NCI-H460 (cell line): ENCODE data around the gene FOXK1. TPM values are rescaled to one million over a fixed set of nuclear protein-coding genes. Genes with fewer than 3 reads are reported as not detected.

Source experiments
- DNase-seq: peaks from one replicate; pipeline ENCODE4 v3.0.0-alpha.2; 2016; ENCODE audit warnings: low read depth; ENCODE audit errors: extremely low read depth
- total RNA-seq: library from RNA; depleted of rRNA; stranded (reverse); fragments of >200 nt; shearing (Covaris generic); gene quantifications from 2 replicates; pipeline ENCODE4 v1.2.3, GENCODE V29; 2014

FOXK1 gene
- total RNA-seq, 1 experiment from 2014 or later: 37.9 TPM

DNA sequence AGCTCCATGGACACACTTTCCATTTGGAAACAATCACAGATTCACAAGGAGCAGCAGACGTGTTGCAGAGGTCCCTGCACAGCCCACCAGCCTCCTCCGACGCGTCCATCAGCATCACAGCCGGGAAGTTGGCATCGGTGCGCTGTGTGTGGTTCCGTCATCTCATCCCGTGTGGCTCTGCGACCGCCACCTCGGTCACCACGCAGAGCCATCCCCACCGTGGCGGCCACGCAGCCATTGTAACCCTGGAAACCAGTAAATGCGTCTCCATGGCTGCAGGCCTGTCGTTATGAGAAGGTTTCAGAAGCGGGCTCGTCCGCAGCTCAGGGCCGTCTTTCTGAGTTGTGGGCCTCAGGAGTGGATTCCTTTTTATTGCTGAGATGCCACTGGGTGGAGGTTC is 36.0 kb downstream of the FOXK1 start:
- DNase-seq: no peak

- no peak for DNase-seq
These were observed 38.1 kb downstream of the FOXK1 start for GRCh38 chr7:4720225-4720624.

DNA sequence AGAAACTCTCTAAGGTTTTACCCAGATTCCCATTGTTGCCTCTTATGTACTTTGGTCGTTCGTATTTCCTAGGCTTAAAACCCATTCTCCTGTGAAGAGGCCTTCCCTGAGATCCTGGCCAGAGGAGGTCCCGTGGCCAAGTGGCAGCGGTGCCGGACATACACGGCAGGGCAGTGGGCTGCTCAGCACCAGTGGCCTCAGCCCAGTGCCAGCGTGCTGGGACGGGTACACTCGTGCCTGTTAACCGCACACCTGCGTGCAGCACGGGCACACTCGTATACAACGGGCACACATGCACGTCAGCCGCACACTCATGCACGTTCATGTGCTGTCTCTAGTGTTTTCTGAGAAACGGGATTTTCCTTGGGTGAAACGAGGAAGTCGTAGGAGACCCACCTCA is 40.2 kb downstream of the FOXK1 start:
- DNase-seq: no peak

GRCh38 chr7:4722960-4723630 is 41.0 kb downstream of the FOXK1 start:
- no peak for DNase-seq

GRCh38 chr7:4724648-4725013 is 42.5 kb downstream of the FOXK1 start:
- no peak for DNase-seq

- peak; percentile 85 for DNase-seq
These were observed 43.1 kb downstream of the FOXK1 start for GRCh38 chr7:4725014-4725849.

DNA sequence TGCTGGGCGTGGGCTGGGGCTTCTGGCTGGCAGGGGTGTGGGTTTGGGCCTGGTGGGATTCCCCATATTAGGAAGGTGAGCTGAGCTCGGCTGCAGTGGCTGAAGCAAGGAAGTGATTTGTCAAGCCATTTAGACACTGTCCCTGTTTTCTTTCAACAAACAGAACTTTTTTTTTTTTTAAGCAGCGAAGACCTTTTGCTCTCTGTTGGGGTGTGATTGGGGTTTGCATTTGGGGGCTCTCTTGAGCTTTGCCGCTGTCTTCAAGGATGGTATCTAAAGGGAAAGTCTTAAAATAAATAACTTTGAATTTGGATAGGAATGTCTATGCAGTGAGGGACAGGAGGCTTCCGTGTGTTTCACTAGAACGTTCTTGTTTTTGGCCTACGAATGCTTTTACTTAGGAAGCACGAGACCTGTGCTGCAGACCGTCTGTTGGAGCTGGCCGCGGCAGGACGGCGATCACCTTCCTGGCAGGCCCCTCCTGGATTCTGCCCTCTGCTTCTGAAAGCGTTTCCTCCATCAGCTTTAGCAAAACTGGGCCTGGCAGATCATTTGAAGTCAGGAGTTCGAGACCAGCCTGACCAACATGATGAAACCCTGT is 43.9 kb downstream of the FOXK1 start:
- DNase-seq: no peak

- no peak for DNase-seq
These were observed 44.5 kb downstream of the FOXK1 start for GRCh38 chr7:4726566-4726965.

GRCh38 chr7:4727914-4728705 is 46.0 kb downstream of the FOXK1 start:
- no peak for DNase-seq

GRCh38 chr7:4729266-4729665 is 47.2 kb downstream of the FOXK1 start:
- DNase-seq: no peak

DNA sequence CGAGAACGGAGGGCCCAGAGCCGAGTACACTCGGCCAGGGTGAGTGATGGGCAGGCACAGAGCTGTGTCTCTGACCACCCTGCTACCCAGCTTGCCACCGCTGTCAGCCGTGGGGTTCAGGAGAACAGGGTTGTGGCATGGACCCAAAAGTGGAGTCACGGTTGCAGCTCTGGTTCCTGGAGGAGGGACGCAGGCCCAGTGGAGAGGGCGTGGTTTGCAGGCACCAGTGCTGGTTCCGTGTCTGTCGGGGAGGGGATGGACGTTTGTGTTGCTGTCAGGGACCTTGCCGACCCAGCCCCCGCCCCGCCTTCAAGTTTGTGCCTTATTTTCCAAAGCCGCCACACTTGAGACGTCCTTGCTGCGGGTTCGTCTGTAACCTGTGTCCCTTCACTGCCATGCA is 48.2 kb downstream of the FOXK1 start:
- DNase-seq: no peak

DNA sequence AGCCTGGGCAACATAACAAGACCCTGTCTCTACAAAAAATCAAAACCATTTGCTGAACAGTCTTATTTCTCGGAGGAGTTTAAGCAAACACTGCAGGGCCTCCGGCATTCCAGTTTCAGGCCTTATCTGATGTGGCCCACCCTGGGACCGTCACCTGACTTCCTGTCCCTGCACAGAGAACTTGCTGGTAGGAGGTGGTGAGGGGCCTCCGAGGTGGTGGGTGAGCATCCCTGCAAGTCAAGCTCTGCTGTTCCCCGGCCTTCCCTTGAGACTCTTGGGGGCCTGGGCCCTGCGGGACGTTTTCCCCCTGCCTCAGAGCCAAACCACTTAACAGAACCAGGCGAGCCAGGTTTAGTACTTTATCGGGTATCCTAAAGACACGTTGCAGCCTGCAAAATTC is 48.9 kb downstream of the FOXK1 start:
- no peak for DNase-seq

- no peak for DNase-seq
These were observed 49.7 kb downstream of the FOXK1 start for GRCh38 chr7:4731803-4732202.

GRCh38 chr7:4733936-4734528 is 51.9 kb downstream of the FOXK1 start:
- DNase-seq: no peak

DNA sequence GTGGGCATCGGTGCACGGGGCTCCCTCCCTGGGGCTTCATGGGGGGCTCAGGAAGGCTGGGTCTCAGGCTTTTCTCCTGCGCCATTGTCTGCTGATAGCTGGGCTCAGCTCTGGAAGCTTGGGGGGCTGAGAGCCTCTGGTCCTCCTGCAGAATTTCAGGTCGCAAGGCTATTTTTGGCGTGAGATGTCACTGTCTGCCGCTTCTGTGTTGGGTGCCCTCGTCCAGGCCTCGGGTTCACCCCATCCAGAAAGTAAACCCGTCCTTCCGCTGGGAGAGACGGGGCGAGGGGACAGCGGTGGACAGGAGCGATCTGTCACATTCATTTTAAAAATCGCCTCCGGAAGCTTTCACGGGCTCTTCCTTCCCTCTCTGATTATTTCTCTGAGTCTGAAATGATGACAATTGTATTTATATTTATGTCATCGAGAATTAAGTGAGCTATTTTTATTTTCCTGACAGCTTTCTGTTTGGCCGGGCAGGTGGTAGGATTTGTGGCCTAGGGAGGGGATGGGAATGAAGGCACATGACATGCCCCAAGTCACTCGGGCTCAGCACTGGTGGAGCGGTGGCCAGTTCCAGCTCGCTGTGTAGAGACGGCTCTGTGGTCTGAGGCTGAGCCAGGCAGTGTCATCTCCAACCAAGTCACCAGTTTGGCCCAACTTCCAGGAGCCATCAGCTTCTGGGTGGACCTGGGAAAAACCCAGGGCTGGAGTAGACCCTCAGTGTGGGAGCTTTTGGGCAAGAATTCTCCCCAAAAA is 52.7 kb downstream of the FOXK1 start:
- no peak for DNase-seq

DNA sequence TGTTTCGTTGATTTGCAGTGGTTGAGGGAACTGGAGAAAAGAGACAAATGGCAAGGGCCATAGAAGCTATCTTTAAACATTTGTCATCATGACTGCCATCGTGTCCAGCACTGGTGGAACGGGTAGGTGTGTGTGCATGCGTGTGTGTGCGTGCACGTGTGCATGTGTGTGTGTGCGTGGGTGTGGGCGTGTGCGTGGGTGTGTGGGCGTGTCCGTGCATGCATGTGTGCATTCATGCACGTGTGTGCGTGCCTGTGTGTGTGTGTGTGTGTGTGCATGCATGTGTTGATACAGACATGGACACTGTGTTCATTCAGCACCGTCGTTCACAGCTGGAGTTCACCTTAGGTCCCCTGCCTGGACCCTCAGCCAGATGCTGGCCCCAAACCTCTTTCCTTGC is 55.2 kb downstream of the FOXK1 start:
- DNase-seq: no peak

DNA sequence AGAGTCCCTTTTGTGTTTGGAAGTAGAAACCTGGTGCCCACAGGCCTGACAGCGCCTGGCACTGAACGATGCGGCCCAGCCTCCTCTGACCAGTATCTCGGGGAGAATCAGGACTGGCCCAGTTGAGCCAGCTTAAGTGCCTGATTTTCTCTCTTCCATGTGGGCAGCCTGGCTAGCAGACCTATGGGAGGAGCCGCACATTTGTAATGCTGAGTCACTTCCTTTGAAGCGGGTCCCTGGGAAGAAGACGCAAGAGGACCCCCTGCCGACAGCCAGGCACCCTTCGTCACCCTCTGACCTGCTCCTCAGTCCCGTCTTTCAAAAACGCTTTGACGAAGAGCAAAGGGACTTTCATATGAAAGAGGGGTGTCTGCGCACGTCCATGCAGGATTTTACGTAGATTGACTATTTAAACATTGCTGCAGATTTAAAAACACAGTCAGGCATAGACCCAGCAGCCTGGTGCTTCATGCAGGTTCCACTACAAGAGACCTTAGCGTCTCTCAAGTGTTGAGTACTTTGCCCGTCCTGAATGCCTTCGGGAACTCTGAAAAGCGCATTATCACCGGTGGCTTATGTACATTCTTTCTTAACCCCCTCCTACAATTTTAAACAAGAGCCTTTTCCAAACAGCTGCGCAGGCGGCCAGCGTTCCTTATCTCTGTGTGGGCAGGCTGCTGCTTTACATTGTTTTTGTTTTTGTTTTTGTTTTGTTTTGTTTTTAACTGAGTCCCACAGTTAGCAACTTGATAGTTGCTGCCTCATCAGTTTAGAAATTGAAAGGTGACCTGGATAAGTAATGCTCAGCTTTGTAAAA is 56.8 kb downstream of the FOXK1 start:
- DNase-seq: peak; percentile 96

DNA sequence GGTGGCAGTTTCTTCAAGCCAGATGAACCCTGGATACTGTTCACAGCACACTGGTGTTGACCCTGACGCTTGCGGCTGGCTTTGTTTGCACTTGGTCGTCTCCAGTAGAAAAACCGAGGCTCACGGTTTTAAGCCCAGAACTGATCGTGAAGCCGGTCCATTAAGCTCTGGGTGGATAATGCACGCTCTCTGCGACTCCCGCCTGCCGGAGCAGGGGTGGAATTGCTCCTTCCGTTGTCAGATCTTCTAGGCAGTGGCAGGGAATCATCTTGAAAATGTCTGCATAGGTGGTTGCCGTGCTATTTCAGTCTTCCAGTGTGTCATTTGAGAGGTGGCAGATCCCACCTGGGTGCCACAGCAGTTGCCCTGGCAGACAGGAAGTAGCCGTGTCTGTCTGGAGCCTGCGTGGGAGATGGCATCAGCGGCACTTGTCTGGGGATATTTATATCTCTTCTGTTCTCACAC is 57.5 kb downstream of the FOXK1 start:
- DNase-seq: peak; percentile 65

GRCh38 chr7:4740796-4741195 is 58.7 kb downstream of the FOXK1 start:
- no peak for DNase-seq
